Activated T-cell treated with anti-CD3 and anti-CD28 coated beads, Interleukin-2, amount 50 U/mL, for 1 hour (primary cell): ENCODE measurements around the gene CEP63.
"Not testable (repeated sequence)": the region's sequence is repeated elsewhere in the genome, so short reads cannot be mapped to it uniquely, and the experiment has no call there.

Experiments
- DNase-seq: peaks from one replicate; pipeline ENCODE4 v3.0.0-alpha.2; 2020

The CEP63 gene

DNA sequence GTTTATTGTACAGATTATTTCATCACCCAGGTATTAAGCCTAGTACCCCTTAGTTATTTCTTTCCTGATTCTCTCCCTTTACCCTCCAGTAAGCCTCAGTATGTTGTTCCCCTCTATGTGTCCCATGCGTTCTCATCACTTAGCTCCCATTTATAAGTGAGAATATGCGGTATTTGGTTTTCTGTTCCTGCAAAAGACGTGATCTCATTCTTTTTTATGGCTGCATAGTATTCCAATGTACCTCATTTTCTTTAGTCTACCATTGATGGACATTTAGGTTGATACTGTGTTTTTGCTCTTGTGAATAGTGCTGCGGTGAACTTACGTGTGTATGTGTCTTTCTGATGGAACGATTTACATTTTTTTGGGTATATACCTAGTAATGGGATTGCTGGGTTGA lies 36.7 kb downstream of the CEP63 start:
- no peak for DNase-seq

DNA sequence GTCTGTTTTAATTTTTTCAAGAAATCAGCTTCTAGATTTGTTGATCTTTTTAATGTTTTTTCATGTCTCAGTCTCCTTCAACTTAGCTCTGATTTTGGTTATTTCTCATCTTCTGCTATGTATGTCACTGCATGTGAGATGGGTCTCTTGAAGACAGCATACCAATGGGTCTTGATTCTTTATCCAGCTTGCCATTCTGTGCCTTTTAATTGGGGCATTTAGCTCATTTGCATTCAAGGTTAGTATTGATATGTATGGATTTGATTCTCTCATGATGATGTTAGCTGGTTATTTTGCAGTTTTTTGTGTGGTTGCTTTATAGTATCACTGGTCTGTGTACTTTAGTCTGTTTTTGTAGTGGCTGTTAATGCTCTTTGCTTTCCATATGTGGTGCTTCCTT lies 39.4 kb downstream of the CEP63 start:
- no peak for DNase-seq

GRCh38 chr3:134526319-134526718 lies 40.5 kb downstream of the CEP63 start:
- DNase-seq, result no peak

GRCh38 chr3:134527037-134527436 lies 41.2 kb downstream of the CEP63 start:
- DNase-seq, result no peak

DNA sequence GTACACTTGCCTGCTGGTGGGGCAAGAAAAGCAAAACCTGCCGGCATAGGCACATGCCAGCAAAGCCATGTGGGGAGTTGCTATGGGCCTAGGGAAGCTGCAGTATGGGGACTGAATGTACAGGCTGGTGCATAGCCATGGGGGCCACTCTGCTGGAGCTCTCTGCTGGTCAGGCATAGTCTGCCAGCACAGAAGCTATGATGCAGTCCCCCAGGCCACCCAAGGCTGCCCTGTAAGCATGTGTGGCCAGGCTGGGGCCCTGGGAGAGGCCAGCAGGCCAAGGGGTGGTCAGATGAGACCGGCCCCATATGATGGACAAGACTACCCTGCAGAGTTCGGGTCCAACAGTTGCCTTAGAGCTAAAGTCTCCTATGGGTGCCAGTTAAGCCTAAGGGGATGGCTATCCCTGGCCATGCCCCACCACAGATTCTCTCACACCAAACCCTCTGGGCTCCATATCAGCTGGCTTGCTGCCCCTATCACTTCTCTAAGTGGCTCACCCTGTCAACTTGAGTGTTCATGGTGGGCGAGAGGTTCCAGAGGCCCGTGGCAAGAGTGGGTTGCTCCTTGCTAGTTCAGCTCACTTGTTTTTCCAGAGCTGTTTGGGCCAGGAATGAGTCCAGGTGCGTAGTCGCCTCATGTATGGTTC lies 41.8 kb downstream of the CEP63 start:
- no peak for DNase-seq

- no peak for DNase-seq
Measured at GRCh38 chr3:134533493-134533892, 47.6 kb downstream of the CEP63 start.

DNA sequence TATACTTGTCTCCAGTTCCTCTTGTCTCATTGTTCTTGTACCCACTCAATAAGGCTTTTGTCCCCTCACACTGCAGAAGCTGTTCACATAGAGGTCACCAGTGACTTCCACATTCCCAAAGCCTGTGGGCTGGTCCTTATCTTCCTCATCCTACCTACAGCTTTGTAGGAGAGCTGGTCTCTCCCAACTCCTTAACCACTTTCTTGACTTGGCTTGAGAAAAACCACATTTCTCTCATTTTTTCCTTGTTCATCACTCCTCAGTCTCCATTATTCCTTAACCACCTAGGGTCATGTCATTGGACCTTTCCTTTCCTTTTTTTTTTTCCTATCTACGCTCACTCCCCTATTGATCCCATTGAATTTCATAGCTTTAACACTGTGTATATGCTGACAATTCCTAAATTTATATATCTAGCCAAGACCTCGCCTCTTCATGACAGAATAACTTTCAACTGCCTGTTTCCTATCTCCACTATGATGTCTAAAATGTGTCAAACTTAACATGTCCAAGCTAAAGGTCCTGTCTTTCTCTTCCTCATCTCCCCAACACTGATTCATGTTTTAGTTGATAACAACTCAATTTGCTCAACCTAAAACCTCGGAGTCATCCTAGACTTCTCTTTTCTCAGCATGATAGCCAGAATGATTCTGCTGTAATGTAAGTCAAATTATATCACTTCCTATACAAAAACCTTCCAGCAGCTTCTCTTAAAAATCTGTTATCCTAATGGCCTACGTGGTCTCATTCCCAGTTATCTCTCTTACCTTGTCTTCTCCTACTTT lies 49.5 kb downstream of the CEP63 start:
- no peak for DNase-seq

DNA sequence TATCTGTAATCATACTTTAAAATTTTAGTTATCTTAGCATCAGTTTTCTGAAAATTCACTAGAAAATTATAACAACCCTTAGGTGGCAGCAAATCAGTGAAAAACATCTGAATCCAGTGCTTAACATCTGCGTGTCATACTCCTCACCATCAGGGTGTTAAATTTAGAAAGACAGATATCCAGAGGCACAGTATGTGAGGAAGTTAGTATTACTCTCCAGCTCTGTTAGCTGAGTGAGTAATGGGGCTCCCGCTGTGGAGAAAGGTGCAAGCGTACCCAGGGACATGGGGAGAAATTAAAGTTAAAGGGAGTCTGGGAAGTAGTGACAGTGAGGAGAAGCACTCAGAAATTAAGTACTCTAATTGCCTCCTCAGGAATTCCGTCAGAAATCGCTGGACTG lies 50.9 kb downstream of the CEP63 start:
- DNase-seq, result no peak

DNA sequence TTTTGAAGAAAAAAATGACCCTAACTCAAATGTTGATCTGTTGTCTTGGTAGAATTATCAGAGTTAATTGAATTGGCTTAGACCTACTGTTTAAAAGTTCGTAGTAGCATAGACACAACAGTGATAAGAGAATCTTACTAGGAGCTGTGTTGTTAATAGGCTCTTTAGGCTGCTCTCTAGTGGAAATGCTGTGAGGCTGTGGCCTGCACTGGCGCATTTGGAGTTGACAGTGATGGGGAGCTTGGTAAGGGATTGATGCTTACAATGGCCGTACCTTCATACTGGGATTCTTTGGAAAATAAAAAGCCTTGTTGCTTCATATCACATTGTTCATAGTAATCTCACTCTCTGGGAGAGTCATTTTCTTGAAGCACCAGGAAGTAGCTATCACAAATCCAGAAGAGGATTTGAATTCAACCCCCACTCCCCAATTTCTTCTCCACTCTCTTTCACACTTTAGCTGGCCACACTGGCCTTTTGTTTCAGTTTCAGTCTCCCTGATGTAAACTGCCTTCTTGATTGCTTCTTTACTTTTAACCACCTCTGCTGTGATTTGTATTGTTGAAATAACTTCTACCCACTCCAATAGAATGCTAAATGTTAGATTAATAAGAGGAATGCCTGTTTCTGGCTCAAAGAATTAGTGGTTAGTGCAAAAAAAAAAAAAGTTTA lies 56.6 kb downstream of the CEP63 start:
- no peak for DNase-seq

- DNase-seq, result no peak
Measured at GRCh38 chr3:134543113-134543512, 57.3 kb downstream of the CEP63 start.

DNA sequence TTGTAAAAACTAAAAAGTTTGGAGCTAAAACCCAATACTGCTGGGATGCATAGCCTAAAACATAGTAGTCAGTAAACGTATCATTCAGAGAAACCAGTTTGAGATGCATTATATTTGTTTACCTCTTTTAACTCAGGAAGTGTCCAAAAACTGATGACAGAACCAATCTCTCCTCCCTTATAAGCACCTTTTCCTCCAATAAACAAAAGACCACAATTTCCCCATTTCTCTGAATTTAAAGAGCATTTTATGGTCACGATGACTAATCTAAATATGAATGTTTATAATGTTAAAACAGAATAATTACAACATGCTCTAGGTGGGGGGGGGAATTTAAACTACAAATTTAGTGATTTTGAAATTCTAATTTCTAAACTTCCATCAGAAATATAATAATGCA lies 58.5 kb downstream of the CEP63 start:
- DNase-seq, result no peak

- not testable (repeated sequence) for DNase-seq
Measured at GRCh38 chr3:134544783-134545182, 58.9 kb downstream of the CEP63 start.

GRCh38 chr3:134545818-134546217 lies 60.0 kb downstream of the CEP63 start:
- no peak for DNase-seq

GRCh38 chr3:134552784-134553183 lies 66.9 kb downstream of the CEP63 start:
- DNase-seq, result no peak

- DNase-seq, result no peak
Measured at GRCh38 chr3:134559591-134559990, 73.7 kb downstream of the CEP63 start.

DNA sequence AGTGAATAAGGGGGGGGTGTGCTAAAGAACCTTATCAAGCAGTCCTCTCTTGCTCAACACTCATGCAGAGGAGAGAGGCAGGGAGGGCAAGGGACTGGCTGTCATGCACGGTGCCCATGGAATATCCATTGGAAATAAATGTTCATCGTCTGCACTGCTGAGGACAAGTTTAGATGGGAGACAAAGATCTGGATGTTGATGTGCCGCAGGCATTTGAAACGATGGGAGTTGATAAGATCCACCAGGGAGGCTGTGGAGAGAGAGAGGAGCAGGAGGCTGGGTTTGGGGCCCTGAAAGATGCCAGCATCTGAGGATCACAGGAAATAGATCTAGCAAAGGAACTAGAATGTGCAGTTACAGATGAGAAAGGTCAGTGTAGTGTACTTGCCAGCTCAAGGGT lies 76.2 kb downstream of the CEP63 start:
- no peak for DNase-seq

DNA sequence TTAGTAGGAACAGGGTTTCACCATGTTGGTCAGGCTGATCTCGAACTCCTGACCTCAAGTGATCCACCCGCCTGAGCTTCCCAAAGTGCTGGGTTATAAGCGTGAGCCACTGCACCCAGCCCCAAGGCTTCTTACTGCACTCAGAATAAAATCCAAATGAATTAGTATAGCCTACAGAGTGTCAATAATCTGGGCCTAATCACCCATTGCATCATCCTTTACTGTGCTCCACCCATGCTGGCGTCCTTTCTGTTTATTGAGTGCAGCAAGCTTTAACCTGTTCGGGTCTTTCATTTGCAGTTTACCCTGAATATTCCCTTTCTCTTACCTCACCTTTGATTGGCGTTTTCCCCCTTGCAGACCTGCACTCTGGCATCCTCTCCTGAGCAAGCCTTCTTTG lies 77.7 kb downstream of the CEP63 start:
- no peak for DNase-seq

- DNase-seq, result no peak
Measured at GRCh38 chr3:134564991-134565390, 79.1 kb downstream of the CEP63 start.

- no peak for DNase-seq
Measured at GRCh38 chr3:134567605-134568004, 81.7 kb downstream of the CEP63 start.

GRCh38 chr3:134568790-134569189 lies 82.9 kb downstream of the CEP63 start:
- no peak for DNase-seq

DNA sequence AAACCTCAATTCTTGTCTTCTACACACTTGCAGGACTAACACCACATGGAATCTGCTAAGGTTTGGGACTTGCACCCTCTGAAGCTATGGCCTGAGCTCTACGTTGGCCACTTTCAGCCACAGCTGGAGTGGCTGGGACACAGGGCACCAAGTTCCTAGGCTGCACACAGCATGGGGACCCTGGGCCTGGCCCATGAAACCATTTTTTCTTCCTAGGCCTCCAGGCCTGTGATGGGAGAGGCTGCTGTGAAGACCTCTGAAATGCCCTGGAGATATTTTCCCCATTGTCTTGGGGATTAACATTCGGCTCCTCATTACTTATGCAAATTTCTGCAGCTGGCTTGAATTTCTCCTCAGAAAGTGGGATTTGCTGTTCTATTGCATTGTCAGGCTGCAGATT lies 84.0 kb downstream of the CEP63 start:
- DNase-seq, result not testable (repeated sequence)

GRCh38 chr3:134576426-134576825 lies 90.6 kb downstream of the CEP63 start:
- DNase-seq, result no peak

DNA sequence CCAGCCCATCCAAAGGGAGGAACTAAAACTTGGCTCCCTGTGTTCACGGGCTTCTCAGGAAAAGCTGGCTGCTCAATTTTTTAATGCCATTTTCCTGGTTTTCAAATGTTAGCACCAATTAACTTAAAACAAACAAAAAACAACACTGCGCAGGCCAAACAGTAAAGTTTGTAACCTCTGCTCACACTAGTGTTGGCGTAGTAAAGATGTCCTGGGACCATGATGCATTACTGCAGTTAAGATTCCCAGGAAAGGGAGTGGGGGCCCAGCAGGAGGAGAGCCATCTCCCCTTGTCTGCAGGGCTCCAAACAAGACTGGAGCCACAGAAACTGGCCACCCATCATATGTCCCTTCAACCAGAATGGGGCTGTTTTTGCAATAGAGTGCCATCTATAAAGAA lies 91.0 kb downstream of the CEP63 start:
- no peak for DNase-seq

- no peak for DNase-seq
Measured at GRCh38 chr3:134579141-134579665, 93.3 kb downstream of the CEP63 start.
